ENCODE data around the gene MITF.
A peak's percentile ranks its signal among the peaks of the same experiment; 100 is the strongest.

MITF gene

GRCh38 chr3:69761896-69762767 lies 22.9 kb downstream of the MITF start:
- DNase-seq, result no peak

GRCh38 chr3:69762768-69763229 lies 23.5 kb downstream of the MITF start:
- no peak for DNase-seq

GRCh38 chr3:69763458-69763857 lies 24.2 kb downstream of the MITF start:
- no peak for DNase-seq

GRCh38 chr3:69764121-69764741 lies 25.0 kb downstream of the MITF start:
- peak; percentile 80 for DNase-seq

GRCh38 chr3:69764861-69765260 lies 25.6 kb downstream of the MITF start:
- no peak for DNase-seq

- peak; percentile 40 for DNase-seq
These were observed 27.4 kb downstream of the MITF start for GRCh38 chr3:69766638-69767037.

GRCh38 chr3:69767571-69767970 lies 28.3 kb downstream of the MITF start:
- DNase-seq, result no peak

- DNase-seq, result no peak
These were observed 29.2 kb downstream of the MITF start for GRCh38 chr3:69768438-69768837.

GRCh38 chr3:69770219-69770618 lies 31.0 kb downstream of the MITF start:
- DNase-seq, result no peak

- no peak for DNase-seq
These were observed 31.8 kb downstream of the MITF start for GRCh38 chr3:69770976-69771634.

- no peak for DNase-seq
These were observed 33.0 kb downstream of the MITF start for GRCh38 chr3:69772152-69772867.

GRCh38 chr3:69774029-69774428 lies 34.8 kb downstream of the MITF start:
- no peak for DNase-seq

- no peak for DNase-seq
These were observed 36.5 kb downstream of the MITF start for GRCh38 chr3:69775751-69776150.

- no peak for DNase-seq
These were observed 37.0 kb downstream of the MITF start for GRCh38 chr3:69776289-69776688.

- DNase-seq, result peak; percentile 86
These were observed 37.8 kb downstream of the MITF start for GRCh38 chr3:69776920-69777581.

GRCh38 chr3:69777582-69777967 lies 38.3 kb downstream of the MITF start:
- no peak for DNase-seq

GRCh38 chr3:69781593-69781992 lies 42.3 kb downstream of the MITF start:
- DNase-seq, result no peak

GRCh38 chr3:69784954-69785514 lies 45.8 kb downstream of the MITF start:
- peak; percentile 53 for DNase-seq

GRCh38 chr3:69785769-69786320 lies 46.6 kb downstream of the MITF start:
- no peak for DNase-seq

GRCh38 chr3:69786854-69787253 lies 47.6 kb downstream of the MITF start:
- no peak for DNase-seq

- DNase-seq, result no peak
These were observed 48.3 kb downstream of the MITF start for GRCh38 chr3:69787436-69788168.

Data from suppressor macrophage treated with lipopolysaccharide for 4 hours (primary cell).